Measurements from ENCODE around the gene SEMA3D. TPM values are rescaled to one million over a fixed set of nuclear protein-coding genes. Genes with fewer than 3 reads are reported as not detected.

SEMA3D gene
- total and polyA plus RNA-seq, 2 donors (not counting 1 experiment from before 2014, with no cell fraction given): 0.46 to 0.59 TPM

GRCh38 chr7:85079434-85079833, 107.4 kb downstream of the SEMA3D start:
- Histone ChIP-seq H4K20me1 (ENCODE audit: control insufficient read depth, insufficient read depth, low read length, poor library complexity, severe bottlenecking) (no peaks in the 10 kb centered on the region), H3K79me2 (ENCODE audit: control insufficient read depth, insufficient read depth, low read length) (no peaks in the 10 kb centered on the region), H3K27me3 (replicated peaks in 1 of 4; ENCODE audit: control extremely low read depth in 1 of 4, control insufficient read depth in 3 of 4, insufficient read depth in 4 of 4, low read length in 3 of 4) (no peaks in the 10 kb centered on the region), H3K4me2 (replicated peaks; ENCODE audit: low read depth, low read length, poor library complexity, severe bottlenecking) (no peak overlapping the region), H2AFZ (ENCODE audit: insufficient read depth, low read depth, low read length, poor library complexity, severe bottlenecking) (no peak overlapping the region), H3K27ac (ENCODE audit: low read length in 2 of 2) (no peak overlapping the region), H3K36me3 (replicated peaks in 1 of 2; ENCODE audit: control extremely low read depth in 1 of 2, control insufficient read depth in 1 of 2, extremely low read depth in 1 of 2, insufficient read depth in 2 of 2, low read length in 1 of 2) (no peaks in the 10 kb centered on the region), H3K9me3 (ENCODE audit: control extremely low read depth in 1 of 3, control insufficient read depth in 2 of 3, insufficient read depth in 1 of 3, low read length in 2 of 3) (no peaks in the 10 kb centered on the region), H3K9ac (ENCODE audit: low read length) (no peak overlapping the region), H3K4me3 (ENCODE audit: control extremely low read depth in 1 of 5, extremely low read depth in 1 of 5, insufficient read depth in 1 of 5, low read depth in 2 of 5, low read length in 4 of 5) (no peak overlapping the region), H3K4me1 (ENCODE audit: control insufficient read depth in 2 of 2, insufficient read depth in 2 of 2, low read length in 2 of 2) (no peaks in the 10 kb centered on the region)
- Mint-ChIP-seq H3K27ac (no peak overlapping the region), H3K27me3 (no peaks in the 10 kb centered on the region), H3K9me3 (ENCODE audit: insufficient read depth) (no peaks in the 10 kb centered on the region), H3K4me1 (no peaks in the 10 kb centered on the region), H3K4me3 (no peak overlapping the region)
- POLR2A ChIA-PET: no interaction called here
- WGBS (ENCODE audit: insufficient coverage): no CpG with 5 or more reads among the region's 1 CpG
- DNase-seq (no peak), ATAC-seq (ENCODE audit: low read depth) (no peak)
- intact Hi-C loops (cut with micrococcal nuclease): no loop called here
- no peak for TF ChIP-seq EZH2 (IDR thresholded peaks at IDR 0.05; ENCODE audit: borderline replicate concordance, insufficient read depth, low read depth, low read length, poor library complexity, severe bottlenecking)
- no peak for TF ChIP-seq CTCF (IDR thresholded peaks at IDR 0.05)
- CTCF ChIA-PET: interaction anchor here (1.3 kb wide), 1 partner anchor 25 kb away, joined by 3 read pairs; no protein-coding TSS in a partner anchor

- POLR2A ChIA-PET: no interaction called here
- H3K9me3 ChIP-seq (ENCODE audit: control extremely low read depth in 1 of 3, control insufficient read depth in 2 of 3, insufficient read depth in 1 of 3, low read length in 2 of 3): no peaks in the 10 kb centered on the region
- H3K36me3 ChIP-seq (replicated peaks in 1 of 2; ENCODE audit: control extremely low read depth in 1 of 2, control insufficient read depth in 1 of 2, extremely low read depth in 1 of 2, insufficient read depth in 2 of 2, low read length in 1 of 2): no peaks in the 10 kb centered on the region
- H3K4me3 Mint-ChIP-seq: no peak overlapping the region
- no peak overlapping the region for H3K27ac Mint-ChIP-seq
- CTCF ChIA-PET: interaction anchor here (1.3 kb wide), 1 partner anchor 24 kb away, joined by 3 read pairs; no protein-coding TSS in a partner anchor
- no peak overlapping the region for H3K4me2 ChIP-seq (replicated peaks; ENCODE audit: low read depth, low read length, poor library complexity, severe bottlenecking)
- H3K79me2 ChIP-seq (ENCODE audit: control insufficient read depth, insufficient read depth, low read length): no peaks in the 10 kb centered on the region
- H2AFZ ChIP-seq (ENCODE audit: insufficient read depth, low read depth, low read length, poor library complexity, severe bottlenecking): no peak overlapping the region
- no CpG with 5 or more reads among the region's 3 CpGs for WGBS (ENCODE audit: insufficient coverage)
- no peaks in the 10 kb centered on the region for H3K27me3 Mint-ChIP-seq
- no peaks in the 10 kb centered on the region for H4K20me1 ChIP-seq (ENCODE audit: control insufficient read depth, insufficient read depth, low read length, poor library complexity, severe bottlenecking)
- H3K4me3 ChIP-seq (ENCODE audit: control extremely low read depth in 1 of 5, extremely low read depth in 1 of 5, insufficient read depth in 1 of 5, low read depth in 2 of 5, low read length in 4 of 5): no peak overlapping the region
- no peaks in the 10 kb centered on the region for H3K9me3 Mint-ChIP-seq (ENCODE audit: insufficient read depth)
- TF ChIP-seq EZH2 (IDR thresholded peaks at IDR 0.05; ENCODE audit: borderline replicate concordance, insufficient read depth, low read depth, low read length, poor library complexity, severe bottlenecking): no peak
- no peak for TF ChIP-seq CTCF (IDR thresholded peaks at IDR 0.05)
- DNase-seq (no peak), ATAC-seq (ENCODE audit: low read depth) (no peak)
- intact Hi-C loops (cut with micrococcal nuclease): no loop called here
- no peaks in the 10 kb centered on the region for H3K27me3 ChIP-seq (replicated peaks in 1 of 4; ENCODE audit: control extremely low read depth in 1 of 4, control insufficient read depth in 3 of 4, insufficient read depth in 4 of 4, low read length in 3 of 4)
- H3K4me1 ChIP-seq (ENCODE audit: control insufficient read depth in 2 of 2, insufficient read depth in 2 of 2, low read length in 2 of 2): no peaks in the 10 kb centered on the region
- no peak overlapping the region for H3K9ac ChIP-seq (ENCODE audit: low read length)
- H3K27ac ChIP-seq (ENCODE audit: low read length in 2 of 2): no peak overlapping the region
- no peaks in the 10 kb centered on the region for H3K4me1 Mint-ChIP-seq
These were observed 108.7 kb downstream of the SEMA3D start for GRCh38 chr7:85078181-85078580.

Measured in B cell (primary cell).